ENCODE data around the gene ZKSCAN4.

The ZKSCAN4 gene

GRCh38 chr6:28207510-28208110, 44.5 kb downstream of the ZKSCAN4 start:
- peak; percentile 65 for DNase-seq

- DNase-seq = peak; percentile 26
These were observed 45.0 kb downstream of the ZKSCAN4 start for GRCh38 chr6:28206928-28207509.

DNA sequence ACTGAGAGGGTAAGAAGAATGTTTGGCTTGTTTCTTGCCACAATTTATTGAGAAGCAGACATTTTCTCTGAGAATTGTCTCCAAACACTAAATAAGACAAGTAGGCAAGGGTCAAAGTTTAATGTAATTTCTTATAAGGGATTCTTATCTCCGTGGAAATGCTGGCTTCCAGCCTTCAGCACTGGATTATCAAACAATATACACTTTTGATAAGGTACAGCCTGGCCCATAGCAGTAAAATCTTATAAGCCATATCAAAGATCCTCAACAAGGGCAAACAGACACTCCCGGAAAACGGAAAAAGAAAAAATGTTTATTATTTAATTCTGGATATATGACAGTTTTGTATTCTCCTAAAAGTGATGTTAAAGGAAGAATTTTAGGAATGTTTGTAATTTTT, 45.5 kb downstream of the ZKSCAN4 start:
- DNase-seq = no peak

DNA sequence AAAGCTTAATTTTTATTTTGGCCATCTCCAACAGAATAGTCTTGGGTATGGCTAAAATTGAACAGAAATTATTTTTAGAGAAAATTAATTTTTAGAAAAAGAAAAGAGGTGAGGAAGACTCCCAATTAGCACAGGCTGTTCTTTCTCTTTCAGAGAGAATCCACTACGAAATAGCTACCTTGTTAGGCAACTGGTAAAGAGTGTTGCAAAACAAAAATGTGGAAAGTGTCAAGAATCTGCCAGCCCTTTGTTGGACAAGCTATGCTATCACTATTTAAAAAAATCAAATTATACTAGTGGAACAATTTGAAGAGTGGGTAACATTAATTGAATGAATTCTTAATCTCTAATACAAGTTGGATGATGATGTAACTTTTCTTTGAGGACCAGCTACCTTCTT, 46.2 kb downstream of the ZKSCAN4 start:
- DNase-seq = no peak

GRCh38 chr6:28203201-28203600, 48.9 kb downstream of the ZKSCAN4 start:
- no peak for DNase-seq

GRCh38 chr6:28200020-28200419, 52.0 kb downstream of the ZKSCAN4 start:
- DNase-seq = no peak

Measured in EL (cell line).